ENCODE results near the gene CCN5.
"Not testable (repeated sequence)": the region's sequence is repeated elsewhere in the genome, so short reads cannot be mapped to it uniquely, and the experiment has no call there.

The CCN5 gene, protein sequence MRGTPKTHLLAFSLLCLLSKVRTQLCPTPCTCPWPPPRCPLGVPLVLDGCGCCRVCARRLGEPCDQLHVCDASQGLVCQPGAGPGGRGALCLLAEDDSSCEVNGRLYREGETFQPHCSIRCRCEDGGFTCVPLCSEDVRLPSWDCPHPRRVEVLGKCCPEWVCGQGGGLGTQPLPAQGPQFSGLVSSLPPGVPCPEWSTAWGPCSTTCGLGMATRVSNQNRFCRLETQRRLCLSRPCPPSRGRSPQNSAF

GRCh38 chr20:44714701-44715498, at the start of gene CCN5:
Gene CCN5, plus strand, starts transcription at chr20:44715369. Its CDS starts 22 bp downstream, at chr20:44715391.
- DNase-seq (ENCODE audit: low read depth) = peak; percentile 78

GRCh38 chr20:44666066-44666465, 49.1 kb upstream of the CCN5 start:
- DNase-seq (ENCODE audit: low read depth) = no peak

DNA sequence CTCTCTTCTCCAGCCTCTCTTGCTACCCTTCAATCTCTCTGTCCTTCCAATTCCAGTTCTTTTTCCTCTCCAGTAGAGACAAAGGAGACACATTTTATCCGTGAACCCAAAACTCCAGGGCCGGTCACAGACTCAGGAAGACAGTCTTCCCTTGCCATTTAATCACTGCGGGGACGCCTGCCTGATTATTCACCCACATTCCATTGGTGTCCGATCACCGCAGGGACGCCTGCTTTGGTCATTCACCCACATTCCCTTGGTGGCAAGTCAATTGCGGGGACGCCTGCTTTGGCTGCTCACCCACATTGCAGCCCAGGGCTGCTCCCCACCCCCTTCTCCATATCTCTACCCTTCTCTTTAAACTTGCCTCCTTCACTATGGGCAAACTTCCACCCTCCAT, 44.3 kb upstream of the CCN5 start:
- not testable (repeated sequence) for DNase-seq (ENCODE audit: low read depth)

DNA sequence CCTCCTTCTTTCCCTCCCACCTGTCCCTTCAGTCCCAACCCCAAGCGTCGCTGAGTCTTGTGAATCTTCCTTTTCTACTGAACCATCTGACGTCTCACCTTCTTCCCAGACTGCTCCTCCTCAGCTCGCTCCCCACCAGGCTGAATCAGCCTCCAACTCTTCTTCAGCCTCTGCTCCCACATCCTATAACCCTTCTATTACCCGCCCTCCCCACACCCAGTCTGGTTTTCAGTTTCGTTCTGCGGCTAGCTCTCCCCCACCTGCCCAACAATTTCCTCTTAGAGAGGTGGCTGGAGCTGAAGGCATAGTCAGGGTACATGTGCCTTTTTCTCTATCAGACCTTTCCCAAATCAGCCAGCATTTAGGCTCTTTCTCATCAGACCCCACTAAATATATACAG, 43.6 kb upstream of the CCN5 start:
- not testable (repeated sequence) for DNase-seq (ENCODE audit: low read depth)

DNA sequence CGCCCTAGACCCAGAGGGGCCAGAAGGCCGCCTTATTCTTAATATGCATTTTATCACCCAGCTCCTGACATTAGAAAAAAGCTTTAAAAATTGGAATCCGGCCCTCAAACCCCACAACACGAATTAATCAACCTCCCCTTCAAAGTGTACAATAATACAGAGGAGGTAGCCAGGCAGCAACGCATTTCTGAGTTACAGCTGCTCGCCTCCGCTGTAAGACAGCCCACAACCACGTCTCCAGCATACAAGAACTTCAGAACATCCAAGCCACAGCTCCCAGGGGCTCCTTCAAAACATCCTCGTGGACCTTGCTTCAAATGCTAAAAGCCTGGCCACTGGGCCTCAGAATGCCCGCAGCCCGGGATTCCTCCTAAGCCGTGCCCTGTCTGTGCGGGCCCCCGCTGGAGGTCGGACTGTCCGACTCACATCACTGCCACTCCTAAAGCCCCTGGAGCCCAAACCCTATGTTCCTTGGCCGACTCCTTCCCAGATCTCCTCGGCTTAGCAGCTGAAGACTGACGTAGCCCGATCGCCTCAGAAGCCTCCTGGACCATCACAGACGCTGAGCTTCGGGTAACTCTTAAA, 42.8 kb upstream of the CCN5 start:
- DNase-seq (ENCODE audit: low read depth) = not testable (repeated sequence)

- DNase-seq (ENCODE audit: low read depth) = no peak
Observed at GRCh38 chr20:44678242-44678641, 36.9 kb upstream of the CCN5 start.

DNA sequence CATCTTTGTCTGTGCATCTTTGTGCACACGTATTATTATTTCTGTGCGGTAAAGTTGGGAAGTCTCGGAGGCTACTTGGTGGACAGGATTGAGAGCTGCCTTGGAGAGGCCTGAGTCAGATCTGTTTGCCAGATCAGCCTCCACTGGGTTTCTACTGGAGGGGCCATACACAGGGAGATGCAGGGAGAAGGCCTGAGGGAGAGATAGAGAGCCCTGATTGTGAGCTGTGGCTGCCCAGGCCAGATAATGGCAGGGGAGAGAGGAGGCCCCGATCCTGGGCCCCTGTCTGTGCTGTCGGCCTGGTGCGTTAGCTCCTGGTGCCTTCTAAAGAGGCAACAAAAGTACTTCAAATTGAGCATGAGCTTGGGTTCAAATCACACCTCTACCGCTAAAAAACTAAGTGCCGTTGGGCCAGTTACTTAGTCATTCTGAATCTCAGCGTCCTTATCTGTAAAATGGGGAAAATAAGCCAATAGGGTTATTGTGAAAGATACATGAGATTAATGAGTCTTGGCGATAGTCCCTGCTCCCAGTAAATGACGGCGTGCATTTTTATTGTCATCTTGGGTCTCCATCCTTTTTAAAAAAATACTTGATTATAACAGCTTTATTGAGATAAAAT, 36.1 kb upstream of the CCN5 start:
- DNase-seq (ENCODE audit: low read depth) = no peak

DNA sequence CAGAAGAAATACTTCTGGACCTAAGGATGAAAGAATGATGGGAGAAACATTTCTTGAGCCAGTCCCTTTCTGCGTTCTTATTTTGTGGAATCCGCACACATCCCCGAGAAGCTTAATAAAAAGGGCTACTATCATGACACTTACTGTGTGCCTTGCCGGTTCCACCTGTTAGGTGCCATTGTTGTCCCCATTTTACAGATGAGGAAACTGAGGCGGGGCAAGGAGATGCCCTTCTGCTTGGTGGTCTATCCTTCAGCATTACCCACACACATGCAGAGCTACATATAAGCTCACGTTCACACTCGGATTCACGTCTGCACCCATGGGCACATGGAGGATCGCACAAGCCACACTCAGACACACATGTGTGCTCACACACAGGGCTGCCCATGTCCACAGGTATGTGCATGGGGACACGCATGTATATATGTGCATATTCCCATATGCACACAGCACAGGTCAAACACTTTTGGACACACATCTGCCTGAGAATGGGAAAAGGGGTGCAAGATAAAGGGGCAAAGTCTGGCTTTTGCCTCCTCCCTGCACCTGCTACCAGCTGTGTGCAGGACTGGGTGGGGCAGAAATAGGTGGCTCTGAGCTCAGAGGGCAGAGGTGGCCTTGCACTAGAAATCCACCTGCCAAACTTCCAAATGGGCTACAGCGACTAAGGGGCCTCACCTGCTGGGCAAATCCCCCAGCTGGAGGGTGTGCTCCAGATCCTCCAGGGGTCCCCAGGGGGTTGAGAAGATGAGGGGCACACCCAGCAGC, 33.2 kb upstream of the CCN5 start:
- no peak for DNase-seq (ENCODE audit: low read depth)

DNA sequence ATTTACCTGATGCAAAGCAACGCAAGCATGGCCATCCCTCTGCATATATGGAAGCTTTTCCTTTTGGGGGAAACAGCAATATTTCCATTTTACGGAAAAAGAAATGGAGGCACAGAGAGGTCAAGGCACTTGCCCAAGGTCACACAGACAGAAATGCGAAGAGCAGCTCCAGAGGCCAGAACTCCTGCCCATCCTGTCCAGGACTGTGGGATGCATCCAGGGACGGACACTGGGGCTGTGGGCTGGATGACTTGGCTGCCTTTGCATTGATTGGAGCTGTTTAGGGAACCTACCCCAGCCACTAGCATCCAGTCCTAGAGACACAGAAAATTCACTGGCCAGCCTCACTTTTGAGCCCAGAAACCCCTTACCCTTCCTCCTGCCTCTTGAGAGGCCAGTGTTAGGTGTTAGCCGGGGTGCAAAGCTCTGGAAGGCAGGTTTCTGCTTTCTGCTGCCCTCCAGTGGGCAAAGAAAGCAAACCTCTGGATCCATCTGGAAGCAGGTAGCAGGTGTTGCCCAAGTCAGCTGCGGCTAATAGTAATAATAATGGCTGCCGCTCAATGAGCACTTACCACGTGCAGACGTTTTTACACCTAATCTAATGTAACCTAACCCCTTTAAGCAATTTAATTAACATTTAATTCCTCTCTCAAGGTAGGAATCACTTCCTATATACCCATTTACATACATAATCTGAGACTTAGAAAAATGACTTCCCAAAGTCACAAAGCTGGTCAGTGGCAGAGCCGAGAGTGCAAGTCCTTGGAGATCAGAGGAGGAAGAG, 31.7 kb upstream of the CCN5 start:
- DNase-seq (ENCODE audit: low read depth) = peak; percentile 50

GRCh38 chr20:44684047-44684967, 30.9 kb upstream of the CCN5 start:
- no peak for DNase-seq (ENCODE audit: low read depth)

DNA sequence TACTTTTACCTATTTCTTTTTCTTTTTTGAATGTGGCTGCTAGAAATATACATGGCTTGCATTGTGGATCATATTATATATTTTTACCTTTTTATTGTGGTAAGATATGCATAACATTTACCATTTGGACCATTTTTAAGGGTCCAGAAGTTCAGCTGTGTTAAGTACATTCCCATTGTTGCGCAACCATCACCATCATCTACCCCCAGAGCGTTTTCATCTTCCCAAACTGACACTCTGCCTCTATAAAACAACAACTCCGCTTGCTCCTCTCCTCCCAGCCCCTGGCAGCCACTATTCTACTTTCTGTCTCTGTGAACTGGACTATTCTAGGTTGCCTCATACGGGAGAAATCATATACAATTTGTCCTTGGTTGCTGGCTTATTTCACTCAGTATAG, 28.2 kb upstream of the CCN5 start:
- DNase-seq (ENCODE audit: low read depth) = no peak

DNA sequence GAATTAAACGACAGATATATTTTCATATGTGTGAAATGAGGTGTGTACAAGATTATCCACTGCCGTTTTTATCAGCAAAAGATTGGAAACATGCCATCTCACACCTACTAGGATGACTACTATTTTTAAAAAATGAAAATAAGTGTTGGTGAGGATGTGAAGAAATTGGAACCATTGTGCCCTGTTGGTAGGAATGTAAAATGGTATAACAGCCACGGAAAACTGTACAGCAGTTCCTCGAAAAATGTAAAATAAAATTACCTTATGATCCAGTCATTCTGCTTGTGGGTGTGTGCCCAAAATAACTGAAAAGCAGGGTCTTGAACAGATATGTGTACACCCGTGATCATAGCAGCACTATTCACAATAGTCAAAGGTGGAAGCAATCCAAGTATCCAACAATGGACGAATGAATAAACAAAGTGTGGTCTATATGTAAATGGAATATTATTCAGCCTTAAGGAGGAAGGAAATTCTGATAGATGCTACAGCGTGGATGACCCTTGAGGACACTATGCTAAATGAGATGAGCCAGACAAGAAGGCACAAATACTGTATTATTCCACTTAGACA, 27.0 kb upstream of the CCN5 start:
- no peak for DNase-seq (ENCODE audit: low read depth)

GRCh38 chr20:44689809-44690208, 25.4 kb upstream of the CCN5 start:
- DNase-seq (ENCODE audit: low read depth) = no peak

- DNase-seq (ENCODE audit: low read depth) = no peak
Observed at GRCh38 chr20:44690781-44691423, 24.3 kb upstream of the CCN5 start.

DNA sequence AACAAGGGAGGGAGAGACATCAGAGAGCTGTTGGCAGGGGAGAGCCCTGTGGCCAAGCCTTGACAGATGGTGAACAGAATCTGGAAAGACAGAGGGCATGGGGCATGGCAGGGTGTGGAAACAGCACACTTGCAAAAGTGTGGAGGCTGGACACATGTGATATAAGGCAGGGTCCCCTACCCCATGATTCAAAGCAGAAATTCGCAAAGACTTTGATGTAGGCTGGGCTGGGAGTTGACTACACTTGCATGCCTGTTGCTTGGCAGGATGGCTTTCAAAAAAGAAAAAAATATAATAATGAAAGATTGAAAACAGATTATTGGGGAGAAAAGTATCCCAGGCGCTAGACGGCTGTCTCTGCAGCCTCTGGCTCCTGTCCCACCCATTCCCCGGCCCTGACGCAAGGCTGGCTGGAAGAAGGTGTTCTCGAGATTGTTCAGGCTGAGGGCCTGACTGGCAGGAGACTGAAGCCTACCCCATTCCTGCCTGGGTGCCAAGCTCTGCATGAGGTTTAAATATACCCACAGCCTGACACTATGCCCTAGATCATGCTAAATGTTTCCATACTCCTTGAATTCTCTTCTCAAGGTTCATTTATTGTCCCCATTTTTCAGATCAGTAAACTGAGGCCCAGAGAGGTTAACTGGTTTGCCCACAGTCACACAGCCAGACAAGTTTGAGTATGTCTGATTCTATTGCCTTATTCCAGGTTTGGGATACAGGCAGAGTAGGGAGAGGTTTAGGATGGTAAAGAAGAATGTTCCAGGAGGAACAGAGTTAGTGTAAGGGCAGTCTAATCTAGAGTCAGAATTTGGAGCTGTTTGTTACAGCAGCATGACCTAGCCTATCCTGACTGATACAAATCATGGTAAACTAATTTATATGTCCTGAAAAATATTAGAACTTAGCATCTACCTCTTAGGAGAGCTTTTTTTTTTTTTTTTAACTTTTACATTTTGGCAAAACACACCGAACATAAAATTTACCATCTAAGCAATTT, 23.4 kb upstream of the CCN5 start:
- DNase-seq (ENCODE audit: low read depth) = no peak

GRCh38 chr20:44692932-44693480, 22.2 kb upstream of the CCN5 start:
- peak; percentile 93 for DNase-seq (ENCODE audit: low read depth)

DNA sequence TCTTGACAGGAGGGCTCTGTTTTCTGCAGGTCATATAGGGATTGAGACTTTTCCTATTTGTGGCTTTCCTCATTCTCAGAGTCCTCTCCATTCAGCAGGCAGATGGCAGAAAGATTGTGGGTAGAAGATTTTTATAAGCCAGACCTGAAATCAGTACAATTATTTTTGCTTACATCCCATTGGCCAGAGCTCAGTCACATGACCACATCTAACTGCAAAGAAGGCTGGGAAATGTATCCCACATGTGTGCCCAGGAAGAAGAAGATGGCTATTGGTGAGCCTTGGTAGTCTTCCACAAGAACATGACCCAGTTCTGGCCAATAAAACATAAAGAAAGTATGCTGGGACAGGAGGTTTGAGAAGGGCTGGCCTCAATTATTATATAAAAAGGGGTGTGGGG, 21.5 kb upstream of the CCN5 start:
- no peak for DNase-seq (ENCODE audit: low read depth)

GRCh38 chr20:44694159-44694558, 21.0 kb upstream of the CCN5 start:
- DNase-seq (ENCODE audit: low read depth) = no peak
